DND-41 (cell line): ENCODE data around the gene TRERF1.

Source experiments
- ATAC-seq: fragments of 200-7000 bp; cut with Tn5 transposase; 3 replicates; pipeline ENCODE4 v1.9.1; 2021; ENCODE audit warnings: low read depth; ENCODE audit not compliant: insufficient read depth
- DNase-seq: peaks from one replicate; pipeline ENCODE4 v3.0.0-alpha.2; 2020
- H2AFZ ChIP-seq: 2 replicates; pipeline ENCODE4 v1.6.0; 2012; ENCODE audit warnings: low read depth, low read length
- H3K27ac ChIP-seq: 2 replicates; pipeline ENCODE4 v1.5.1; 2012; ENCODE audit warnings: low read length, inconsistent platforms
- H3K27me3 ChIP-seq: fragments of 200-600 bp; sonication (generic); 2 replicates; pipeline ENCODE4 v1.6.0; 2012; ENCODE audit warnings: low read length, mild to moderate bottlenecking, inconsistent platforms; ENCODE audit not compliant: insufficient read depth, poor library complexity
- H3K36me3 ChIP-seq: 2 replicates; pipeline ENCODE4 v1.5.1; 2012; ENCODE audit warnings: low read length, inconsistent platforms; ENCODE audit not compliant: insufficient read depth
- H3K4me1 ChIP-seq: 2 replicates; pipeline ENCODE4 v1.5.1; 2012; ENCODE audit warnings: mild to moderate bottlenecking, low read length; ENCODE audit not compliant: insufficient read depth
- H3K4me2 ChIP-seq: 2 replicates; pipeline ENCODE4 v1.6.0; 2012; ENCODE audit warnings: mild to moderate bottlenecking, moderate library complexity, low read length, inconsistent platforms; ENCODE audit not compliant: insufficient read depth
- H3K4me3 ChIP-seq, 2 experiments: fragments of 200-600 bp in 1 of 2; shearing (Covaris generic) in 1 of 2; 2 replicates each; pipeline ENCODE4 v1.5.1; 2012 to 2016; ENCODE audit warnings: inconsistent platforms in 2 of 2, low read length in 2 of 2, mild to moderate bottlenecking in 2 of 2, low read depth in 1 of 2, moderate library complexity in 1 of 2
- H3K79me2 ChIP-seq: 2 replicates; pipeline ENCODE4 v1.6.0; 2012; ENCODE audit warnings: low read length, inconsistent platforms; ENCODE audit not compliant: insufficient read depth
- H3K9ac ChIP-seq: 2 replicates; pipeline ENCODE4 v1.6.0; 2012; ENCODE audit warnings: low read depth, mild to moderate bottlenecking, inconsistent platforms, low read length, moderate library complexity
- H3K9me3 ChIP-seq: 2 replicates; pipeline ENCODE4 v1.5.1; 2012; ENCODE audit warnings: low read length, moderate library complexity, mild to moderate bottlenecking, inconsistent platforms; ENCODE audit not compliant: insufficient read depth, severe bottlenecking
- H4K20me1 ChIP-seq: 2 replicates; pipeline ENCODE4 v1.6.0; 2012; ENCODE audit warnings: low read length; ENCODE audit not compliant: insufficient read depth
- EZH2 ChIP-seq: IDR thresholded peaks from 3 replicates; pipeline ENCODE4 v1.6.1; 2012; ENCODE audit warnings: borderline replicate concordance, low read depth, mild to moderate bottlenecking, moderate library complexity, low read length, inconsistent platforms; ENCODE audit not compliant: severe bottlenecking
- TF ChIP-seq, protein P1 (sequence below): IDR thresholded peaks from 2 replicates; pipeline ENCODE4 v1.5.1; 2012; ENCODE audit warnings: borderline replicate concordance, low read length, moderate library complexity, mild to moderate bottlenecking; ENCODE audit not compliant: poor library complexity, severe bottlenecking; ENCODE audit errors: extremely low read depth

TRERF1 gene

DNA sequence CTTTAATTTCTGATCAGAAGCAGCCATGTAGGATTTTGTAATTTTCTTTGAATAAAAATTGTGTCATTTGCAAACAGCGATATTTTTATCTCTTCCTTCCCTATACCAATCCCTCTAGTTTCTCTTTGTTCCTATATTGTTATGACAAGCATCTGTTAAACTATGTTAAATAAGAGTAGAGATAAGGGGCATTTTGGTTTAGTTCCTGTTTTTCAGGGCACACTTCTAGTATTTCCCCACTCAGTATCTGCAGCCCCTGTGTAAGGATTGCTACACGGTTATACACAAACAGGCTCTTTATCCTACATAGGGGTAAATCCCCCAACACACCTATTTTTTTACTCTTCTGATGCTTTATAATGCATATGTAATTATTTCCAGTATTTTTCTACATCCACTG is 42.1 kb downstream of the TRERF1 start:
- H3K9ac ChIP-seq = no peak overlapping the region
- ATAC-seq (no peak), DNase-seq (no peak)
- H3K4me3 ChIP-seq = no peak overlapping the region
- no peaks in the 10 kb centered on the region for H3K9me3 ChIP-seq
- H2AFZ ChIP-seq = no peak overlapping the region
- no peaks in the 10 kb centered on the region for H3K4me1 ChIP-seq
- TF ChIP-seq, protein P1, sequence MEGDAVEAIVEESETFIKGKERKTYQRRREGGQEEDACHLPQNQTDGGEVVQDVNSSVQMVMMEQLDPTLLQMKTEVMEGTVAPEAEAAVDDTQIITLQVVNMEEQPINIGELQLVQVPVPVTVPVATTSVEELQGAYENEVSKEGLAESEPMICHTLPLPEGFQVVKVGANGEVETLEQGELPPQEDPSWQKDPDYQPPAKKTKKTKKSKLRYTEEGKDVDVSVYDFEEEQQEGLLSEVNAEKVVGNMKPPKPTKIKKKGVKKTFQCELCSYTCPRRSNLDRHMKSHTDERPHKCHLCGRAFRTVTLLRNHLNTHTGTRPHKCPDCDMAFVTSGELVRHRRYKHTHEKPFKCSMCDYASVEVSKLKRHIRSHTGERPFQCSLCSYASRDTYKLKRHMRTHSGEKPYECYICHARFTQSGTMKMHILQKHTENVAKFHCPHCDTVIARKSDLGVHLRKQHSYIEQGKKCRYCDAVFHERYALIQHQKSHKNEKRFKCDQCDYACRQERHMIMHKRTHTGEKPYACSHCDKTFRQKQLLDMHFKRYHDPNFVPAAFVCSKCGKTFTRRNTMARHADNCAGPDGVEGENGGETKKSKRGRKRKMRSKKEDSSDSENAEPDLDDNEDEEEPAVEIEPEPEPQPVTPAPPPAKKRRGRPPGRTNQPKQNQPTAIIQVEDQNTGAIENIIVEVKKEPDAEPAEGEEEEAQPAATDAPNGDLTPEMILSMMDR = no peak
- no peak for TF ChIP-seq EZH2
- H3K4me2 ChIP-seq = no peak overlapping the region
- peaks cover 3% of the 10 kb centered on the region; the same call in 1 of the 2 replicates for H3K79me2 ChIP-seq
- H3K36me3 ChIP-seq = no peaks in the 10 kb centered on the region
- H3K27ac ChIP-seq = no peak overlapping the region
- H3K27me3 ChIP-seq = no peaks in the 10 kb centered on the region
- peaks cover 29% of the 10 kb centered on the region; the same call in 1 of the 2 replicates for H4K20me1 ChIP-seq

GRCh38 chr6:42407379-42407778 is 44.3 kb downstream of the TRERF1 start:
- DNase-seq = no peak
- Histone ChIP-seq H3K9ac (no peak overlapping the region), H3K27me3 (no peaks in the 10 kb centered on the region), H3K27ac (no peak overlapping the region), H3K36me3 (no peaks in the 10 kb centered on the region), H3K4me1 (no peaks in the 10 kb centered on the region), H3K4me2 (no peak overlapping the region), H3K9me3 (no peaks in the 10 kb centered on the region), H4K20me1 (peaks cover 41% of the 10 kb centered on the region; the same call in 1 of the 2 replicates), H3K4me3 (no peak overlapping the region), H3K79me2 (peaks cover 3% of the 10 kb centered on the region; the same call in 1 of the 2 replicates), H2AFZ (no peak overlapping the region)
- ATAC-seq = no peak
- no peak for TF ChIP-seq EZH2
- TF ChIP-seq, protein P1 = no peak

GRCh38 chr6:42406306-42407280 is 45.1 kb downstream of the TRERF1 start:
- peaks cover 2% of the 10 kb centered on the region; the same call in 1 of the 2 replicates for H3K79me2 ChIP-seq

More at GRCh38 chr6:42406306-42407280, 45.1 kb downstream of the TRERF1 start:
- Histone ChIP-seq H3K27me3 (no peaks in the 10 kb centered on the region), H3K9ac (no peak overlapping the region), H2AFZ (no peak overlapping the region), H3K4me2 (no peak overlapping the region), H3K27ac (no peak overlapping the region), H3K4me1 (no peaks in the 10 kb centered on the region), H3K9me3 (no peaks in the 10 kb centered on the region), H3K4me3 (no peak overlapping the region), H4K20me1 (peaks cover 40% of the 10 kb centered on the region; the same call in 1 of the 2 replicates), H3K36me3 (no peaks in the 10 kb centered on the region)
- DNase-seq = no peak
- TF ChIP-seq, protein P1 = no peak
- TF ChIP-seq EZH2 = no peak
- ATAC-seq = no peak
